Measurements from ENCODE around the gene SOD1.
A peak's percentile ranks its signal among the peaks of the same experiment; 100 is the strongest.
"Not testable (repeated sequence)": the region's sequence is repeated elsewhere in the genome, so short reads cannot be mapped to it uniquely, and the experiment has no call there.

The SOD1 gene

DNA sequence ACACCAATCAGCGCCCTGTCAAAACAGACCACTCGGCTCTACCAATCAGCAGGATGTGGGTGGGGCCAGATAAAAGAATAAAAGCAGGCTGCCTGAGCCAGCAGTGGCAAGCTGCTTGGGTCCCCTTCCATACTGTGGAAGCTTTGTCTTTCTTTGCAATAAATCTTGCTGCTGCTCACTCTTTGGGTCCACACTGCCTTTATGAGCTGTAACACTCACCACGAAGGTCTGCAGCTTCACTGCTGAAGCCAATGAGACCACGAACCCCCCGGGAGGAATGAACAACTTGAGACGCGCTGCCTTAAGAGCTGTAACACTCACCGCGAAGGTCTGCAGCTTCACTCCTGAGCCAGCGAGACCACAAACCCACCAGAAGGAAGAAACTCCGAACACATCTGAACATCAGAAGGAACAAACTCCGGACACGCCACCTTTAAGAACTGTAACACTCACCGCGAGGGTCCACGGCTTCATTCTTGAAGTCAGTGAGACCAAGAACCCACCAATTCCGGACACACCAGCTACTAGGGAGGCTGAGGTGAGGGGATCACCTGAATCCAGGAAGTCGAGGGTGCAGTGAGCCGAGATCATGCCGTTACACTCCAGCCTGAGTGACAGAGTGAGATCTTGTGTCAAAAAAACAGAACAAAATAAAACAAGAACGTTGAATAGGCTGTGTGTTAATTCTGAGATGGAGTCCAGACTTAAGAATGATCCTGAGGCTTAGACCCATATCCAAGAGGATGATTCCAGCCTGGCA is 4.5 kb upstream of the SOD1 start:
- not testable (repeated sequence) for DNase-seq (ENCODE audit: low read depth, low spot score)

DNA sequence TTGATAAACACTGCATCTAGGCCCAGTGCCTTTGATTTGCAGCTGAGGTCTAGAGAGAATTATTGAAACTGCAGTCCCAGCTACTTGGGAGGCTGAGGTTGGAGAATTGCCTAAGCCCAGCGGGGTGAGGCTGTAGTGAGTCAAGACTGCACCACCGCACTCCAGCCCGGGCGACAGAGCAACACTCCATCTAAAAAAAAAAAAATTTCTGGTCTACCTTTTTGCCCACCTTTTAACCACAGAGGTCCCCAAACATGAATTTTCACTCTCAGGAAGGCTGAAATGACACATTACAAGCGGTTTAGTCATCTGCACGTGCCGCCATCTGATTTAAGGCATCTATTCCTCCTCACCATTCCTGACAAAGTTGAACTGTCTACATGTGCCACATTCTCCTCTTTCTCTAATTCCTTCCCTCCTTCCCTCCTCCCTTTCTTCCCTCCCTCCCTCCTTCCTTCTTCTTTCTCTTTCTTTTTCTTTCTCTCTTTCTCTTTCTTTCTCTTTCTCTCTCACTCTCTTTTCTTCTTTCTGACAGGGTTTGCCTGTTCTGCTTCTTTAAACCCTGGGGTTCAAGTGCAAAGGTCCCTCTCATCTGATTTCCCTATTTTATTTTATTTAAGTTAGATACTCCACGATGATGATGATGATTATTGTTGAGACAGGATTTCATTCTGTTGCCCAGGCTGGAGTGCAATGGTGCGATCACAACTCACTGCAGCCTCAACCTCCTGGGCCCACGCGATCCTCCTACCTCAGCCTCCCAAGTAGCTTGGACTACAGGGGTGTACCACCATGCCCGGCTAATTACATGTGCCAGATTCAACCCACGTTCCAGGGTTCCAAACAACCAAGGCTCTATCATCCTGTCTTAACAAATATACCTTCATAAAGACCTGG is 3.0 kb upstream of the SOD1 start:
- DNase-seq (ENCODE audit: low read depth, low spot score): no peak

DNA sequence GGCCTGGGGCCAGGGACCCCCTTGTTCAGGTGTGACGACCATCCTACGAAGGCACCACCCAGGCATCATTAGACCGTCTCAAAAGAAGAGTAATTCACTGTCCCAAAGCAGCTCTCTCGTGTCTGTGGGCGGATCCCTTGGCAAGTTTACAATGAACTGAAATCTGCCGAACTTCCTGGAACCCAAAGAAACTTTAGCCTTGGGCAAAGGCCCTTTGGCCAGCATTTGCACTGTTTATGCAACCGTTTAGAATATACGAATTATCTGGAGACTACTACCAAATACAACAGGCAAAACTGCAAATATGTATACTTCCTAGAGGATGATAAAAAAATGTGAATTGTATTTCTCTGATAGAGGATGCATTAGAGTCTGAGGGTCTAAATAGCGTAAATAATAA is 1.4 kb upstream of the SOD1 start:
- no peak for DNase-seq (ENCODE audit: low read depth, low spot score)

DNA sequence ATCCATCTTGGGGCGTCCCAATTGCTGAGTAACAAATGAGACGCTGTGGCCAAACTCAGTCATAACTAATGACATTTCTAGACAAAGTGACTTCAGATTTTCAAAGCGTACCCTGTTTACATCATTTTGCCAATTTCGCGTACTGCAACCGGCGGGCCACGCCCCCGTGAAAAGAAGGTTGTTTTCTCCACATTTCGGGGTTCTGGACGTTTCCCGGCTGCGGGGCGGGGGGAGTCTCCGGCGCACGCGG is 282 bp upstream of the SOD1 start:
- DNase-seq (ENCODE audit: low read depth, low spot score): no peak

DNA sequence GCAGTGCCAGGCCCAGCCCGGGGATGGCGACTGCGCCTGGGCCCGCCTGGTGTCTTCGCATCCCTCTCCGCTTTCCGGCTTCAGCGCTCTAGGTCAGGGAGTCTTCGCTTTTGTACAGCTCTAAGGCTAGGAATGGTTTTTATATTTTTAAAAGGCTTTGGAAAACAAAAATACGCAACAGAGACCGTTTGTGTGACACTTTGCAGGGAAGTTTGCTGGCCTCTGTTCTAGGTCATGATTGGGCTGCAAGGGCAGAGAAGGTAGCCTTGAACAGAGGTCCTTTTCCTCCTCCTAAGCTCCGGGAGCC is 719 bp downstream of the SOD1 start:
- DNase-seq (ENCODE audit: low read depth, low spot score): peak; percentile 24

DNA sequence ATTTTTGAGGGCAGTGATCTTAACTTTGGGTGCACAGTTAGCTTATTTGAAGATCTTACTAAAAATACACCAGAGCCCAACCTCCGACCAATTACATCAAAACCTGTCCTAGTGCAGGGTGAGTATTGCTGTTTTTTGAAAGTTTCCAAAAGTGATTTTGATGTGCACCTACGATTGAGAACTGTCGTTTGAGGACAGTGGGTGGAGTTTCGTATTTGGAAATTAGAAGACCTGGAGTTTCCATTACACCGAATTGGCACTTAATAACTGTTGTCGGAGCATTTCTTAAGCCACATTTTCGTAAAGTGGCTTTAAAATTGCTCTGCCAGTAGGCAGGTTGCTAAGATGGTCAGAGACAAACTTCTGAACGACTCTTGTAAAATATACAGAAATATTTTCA is 1.1 kb downstream of the SOD1 start:
- no peak for DNase-seq (ENCODE audit: low read depth, low spot score)

DNA sequence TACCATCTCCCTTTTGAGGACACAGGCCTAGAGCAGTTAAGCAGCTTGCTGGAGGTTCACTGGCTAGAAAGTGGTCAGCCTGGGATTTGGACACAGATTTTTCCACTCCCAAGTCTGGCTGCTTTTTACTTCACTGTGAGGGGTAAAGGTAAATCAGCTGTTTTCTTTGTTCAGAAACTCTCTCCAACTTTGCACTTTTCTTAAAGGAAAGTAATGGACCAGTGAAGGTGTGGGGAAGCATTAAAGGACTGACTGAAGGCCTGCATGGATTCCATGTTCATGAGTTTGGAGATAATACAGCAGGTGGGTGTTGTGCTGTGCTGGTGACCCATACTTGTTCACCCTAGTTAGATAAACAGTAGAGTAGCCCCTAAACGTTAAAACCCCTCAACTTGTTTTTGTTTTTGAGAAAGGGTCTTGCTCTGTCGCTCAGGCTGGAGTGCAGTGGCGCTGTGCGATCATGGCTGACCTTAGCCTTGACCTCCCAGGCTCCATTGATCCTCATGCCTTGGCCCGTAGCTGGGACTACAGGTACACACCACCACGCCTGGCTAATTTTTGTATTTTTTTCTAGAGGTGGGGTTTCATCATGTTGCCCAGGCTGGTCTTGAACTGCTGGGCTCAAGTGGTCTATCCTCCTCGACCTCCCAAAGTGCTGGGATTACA is 4.2 kb downstream of the SOD1 start:
- no peak for DNase-seq (ENCODE audit: low read depth, low spot score)

DNA sequence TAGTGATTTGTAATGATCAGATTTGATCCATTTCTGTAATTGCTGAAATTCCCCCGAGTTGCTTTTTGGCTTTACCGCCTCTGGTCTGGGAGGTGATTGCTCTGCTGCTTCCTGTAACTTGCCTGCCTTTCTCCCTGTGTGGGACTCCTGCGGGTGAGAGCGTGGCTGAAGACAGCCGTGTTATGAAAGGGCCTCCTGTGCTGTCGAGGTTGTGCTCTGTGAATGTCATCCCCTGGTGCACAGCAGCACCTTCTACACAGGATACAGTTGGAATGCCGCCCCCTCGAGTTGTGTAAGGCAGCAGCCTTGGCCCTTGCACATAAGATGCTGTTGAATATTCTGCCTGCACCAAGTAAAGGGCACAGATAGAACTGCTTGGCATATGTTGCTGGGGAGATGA is 5.9 kb downstream of the SOD1 start:
- DNase-seq (ENCODE audit: low read depth, low spot score): no peak

DNA sequence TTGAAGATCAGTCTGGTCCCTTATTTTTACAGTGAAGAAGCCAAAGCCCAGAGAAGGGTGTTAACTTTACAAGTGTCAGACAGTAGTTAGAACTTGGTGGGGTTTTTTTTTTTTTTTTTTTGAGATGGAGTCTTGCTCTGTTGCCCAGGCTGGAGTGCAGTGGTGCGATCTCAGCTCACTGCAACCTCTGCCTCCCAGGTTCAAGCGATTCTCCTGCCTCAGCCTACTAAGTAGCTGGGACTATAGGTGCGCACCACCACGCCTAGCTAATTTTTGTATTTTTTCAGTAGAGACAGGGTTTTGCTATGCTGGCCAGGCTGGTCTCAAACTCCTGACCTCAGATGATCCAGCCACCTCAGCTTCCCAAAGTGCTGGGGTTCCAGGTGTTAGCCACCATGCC is 6.4 kb downstream of the SOD1 start:
- not testable (repeated sequence) for DNase-seq (ENCODE audit: low read depth, low spot score)

DNA sequence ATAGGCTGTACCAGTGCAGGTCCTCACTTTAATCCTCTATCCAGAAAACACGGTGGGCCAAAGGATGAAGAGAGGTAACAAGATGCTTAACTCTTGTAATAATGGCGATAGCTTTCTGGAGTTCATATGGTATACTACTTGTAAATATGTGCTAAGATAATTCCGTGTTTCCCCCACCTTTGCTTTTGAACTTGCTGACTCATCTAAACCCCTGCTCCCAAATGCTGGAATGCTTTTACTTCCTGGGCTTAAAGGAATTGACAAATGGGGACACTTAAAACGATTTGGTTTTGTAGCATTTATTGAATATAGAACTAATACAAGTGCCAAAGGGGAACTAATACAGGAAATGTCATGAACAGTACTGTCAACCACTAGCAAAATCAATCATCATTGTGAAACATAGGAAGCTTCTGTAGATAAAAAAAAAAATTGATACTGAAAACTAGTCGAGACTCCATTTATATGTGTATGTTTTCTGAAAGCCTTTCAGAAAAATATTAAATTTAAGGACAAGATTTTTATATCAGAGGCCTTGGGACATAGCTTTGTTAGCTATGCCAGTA is 7.0 kb downstream of the SOD1 start:
- DNase-seq (ENCODE audit: low read depth, low spot score): no peak

DNA sequence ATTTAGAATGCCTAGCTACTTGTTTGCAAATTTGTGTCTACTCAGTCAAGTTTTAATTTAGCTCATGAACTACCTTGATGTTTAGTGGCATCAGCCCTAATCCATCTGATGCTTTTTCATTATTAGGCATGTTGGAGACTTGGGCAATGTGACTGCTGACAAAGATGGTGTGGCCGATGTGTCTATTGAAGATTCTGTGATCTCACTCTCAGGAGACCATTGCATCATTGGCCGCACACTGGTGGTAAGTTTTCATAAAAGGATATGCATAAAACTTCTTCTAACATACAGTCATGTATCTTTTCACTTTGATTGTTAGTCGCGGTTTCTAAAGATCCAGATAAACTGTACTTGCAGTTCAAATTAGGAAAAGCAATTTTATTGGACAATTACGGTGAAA is 7.6 kb downstream of the SOD1 start:
- no peak for DNase-seq (ENCODE audit: low read depth, low spot score)

DNA sequence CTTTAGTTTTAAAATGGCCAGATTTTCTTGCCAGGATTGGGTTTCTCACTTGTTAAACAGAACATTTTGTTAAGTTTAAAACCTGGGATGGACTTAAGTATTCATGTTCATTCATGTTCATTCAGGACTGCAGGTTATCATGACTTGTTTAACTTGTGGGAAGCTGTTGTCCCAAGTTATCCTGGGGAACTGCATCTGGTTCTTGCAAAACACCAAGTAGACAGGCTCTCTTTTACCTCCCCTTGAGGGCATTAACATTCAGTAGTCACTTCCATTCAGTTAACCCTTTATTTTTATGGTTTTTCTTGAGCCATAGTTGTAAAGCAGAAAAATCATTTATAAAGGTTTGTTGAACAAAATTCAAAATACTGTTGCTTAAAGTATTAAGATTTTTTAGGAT is 8.1 kb downstream of the SOD1 start:
- no peak for DNase-seq (ENCODE audit: low read depth, low spot score)

DNA sequence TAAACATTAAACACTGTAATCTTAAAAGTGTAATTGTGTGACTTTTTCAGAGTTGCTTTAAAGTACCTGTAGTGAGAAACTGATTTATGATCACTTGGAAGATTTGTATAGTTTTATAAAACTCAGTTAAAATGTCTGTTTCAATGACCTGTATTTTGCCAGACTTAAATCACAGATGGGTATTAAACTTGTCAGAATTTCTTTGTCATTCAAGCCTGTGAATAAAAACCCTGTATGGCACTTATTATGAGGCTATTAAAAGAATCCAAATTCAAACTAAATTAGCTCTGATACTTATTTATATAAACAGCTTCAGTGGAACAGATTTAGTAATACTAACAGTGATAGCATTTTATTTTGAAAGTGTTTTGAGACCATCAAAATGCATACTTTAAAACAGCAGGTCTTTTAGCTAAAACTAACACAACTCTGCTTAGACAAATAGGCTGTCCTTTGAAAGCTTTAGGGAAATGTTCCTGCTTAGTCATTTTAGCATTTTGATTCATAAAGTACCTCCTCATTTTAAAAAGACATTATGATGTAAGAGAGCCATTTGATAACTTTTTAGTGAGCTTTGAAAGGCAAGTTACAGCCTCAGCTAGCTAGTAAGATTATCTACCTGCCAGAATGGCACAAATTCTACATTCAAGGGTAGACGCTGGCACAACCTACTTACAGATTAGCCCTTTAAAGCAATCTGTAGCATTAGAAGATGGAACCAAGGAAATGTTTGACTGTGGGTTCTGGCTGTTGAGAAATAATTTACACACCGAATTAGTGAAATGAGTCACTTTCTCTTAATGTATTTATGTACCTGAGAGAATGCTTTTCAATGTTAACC is 9.4 kb downstream of the SOD1 start:
- no peak for DNase-seq (ENCODE audit: low read depth, low spot score)

DNA sequence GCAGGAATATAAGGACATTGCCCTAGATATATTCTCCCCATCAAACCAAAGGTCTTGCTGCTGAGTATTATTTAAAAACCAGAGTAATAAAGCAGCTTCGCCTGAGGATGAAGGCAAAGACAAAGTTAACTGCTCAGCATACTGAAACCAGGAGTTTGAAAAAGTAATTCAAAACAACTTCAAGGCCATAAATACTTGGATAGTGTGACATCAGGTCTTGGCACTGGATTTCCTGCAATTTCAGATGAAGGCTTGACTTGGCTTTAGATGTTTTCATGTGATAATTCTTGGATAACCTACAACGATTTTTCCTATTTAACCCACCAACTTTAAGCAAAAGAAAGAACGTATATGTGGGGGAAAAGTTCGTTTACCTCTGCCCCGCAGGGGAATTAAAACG is 10.6 kb downstream of the SOD1 start:
- no peak for DNase-seq (ENCODE audit: low read depth, low spot score)

DNA sequence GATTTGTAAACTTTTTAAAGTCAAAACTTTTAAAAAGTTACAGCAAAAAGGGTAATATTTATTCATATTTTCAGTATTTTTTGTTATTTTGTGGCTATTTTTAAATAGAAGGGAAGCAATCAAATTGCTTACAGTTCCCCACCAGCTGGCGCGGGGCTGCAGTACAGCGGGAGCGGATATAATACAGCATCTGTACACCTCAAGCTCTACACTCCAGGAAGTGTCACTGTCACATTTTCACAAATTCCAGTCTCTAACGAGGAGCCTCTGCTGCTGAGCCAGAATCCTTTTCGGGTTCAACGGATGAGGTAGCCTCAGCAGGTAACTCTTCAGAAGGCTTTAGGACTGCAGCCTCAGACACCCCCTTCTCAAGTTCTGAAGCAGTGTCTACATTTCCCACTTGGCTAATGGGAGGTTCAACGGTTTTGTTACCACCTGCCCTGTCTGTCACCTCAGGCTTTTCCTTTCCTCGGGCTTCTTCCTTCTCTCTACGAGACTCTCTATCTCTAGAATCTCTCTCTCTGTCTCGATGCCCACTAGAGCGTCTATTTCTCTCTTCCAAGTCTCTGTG is 11.7 kb downstream of the SOD1 start:
- no peak for DNase-seq (ENCODE audit: low read depth, low spot score)

DNA sequence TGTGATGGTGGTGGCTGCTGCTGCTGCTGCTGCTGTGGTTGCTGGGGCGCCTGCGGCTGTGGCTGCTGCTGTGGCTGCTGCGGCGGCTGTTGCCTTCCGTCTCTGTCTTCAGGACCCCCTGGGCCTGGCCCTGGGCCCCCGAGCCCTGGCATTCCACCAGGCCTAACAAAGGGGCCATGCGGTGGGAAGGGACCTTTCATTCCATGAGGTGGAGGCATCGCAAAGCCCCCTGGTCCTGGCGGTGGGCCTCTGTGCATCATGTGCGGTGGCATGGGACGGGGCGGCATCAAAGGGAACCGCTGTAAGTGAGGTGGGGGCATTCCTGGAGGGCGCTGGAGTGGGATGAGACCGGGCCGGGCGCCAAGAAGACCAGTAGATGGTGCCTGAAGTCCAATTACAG is 12.4 kb downstream of the SOD1 start:
- peak; percentile 46 for DNase-seq (ENCODE audit: low read depth, low spot score)

DNA sequence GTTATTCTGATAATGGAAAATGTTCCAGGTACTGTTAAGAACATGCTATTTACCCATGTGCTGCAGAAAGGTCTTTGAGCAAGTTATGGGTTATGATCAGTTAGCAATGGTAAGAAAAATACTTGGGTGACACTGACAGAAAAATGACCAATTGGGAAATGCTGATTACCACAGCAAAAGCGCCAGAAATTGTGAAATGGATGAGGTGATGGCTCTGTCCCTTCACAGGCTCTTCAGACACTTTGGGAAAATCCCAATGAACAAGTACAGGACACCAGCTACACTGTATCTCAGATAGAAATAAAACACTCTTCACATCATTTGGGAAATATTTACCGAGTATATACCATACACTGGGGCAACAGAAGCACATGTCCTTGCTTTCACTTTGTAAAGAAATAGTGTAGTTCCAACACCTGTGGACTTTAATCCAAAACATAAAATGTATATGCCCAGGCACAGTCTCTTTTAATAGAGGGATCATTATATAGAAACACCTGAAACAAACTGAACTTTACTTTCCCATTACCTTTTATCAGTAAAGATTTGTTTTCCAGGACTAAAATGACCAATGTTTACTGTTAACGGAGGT is 13.9 kb downstream of the SOD1 start:
- no peak for DNase-seq (ENCODE audit: low read depth, low spot score)

DNA sequence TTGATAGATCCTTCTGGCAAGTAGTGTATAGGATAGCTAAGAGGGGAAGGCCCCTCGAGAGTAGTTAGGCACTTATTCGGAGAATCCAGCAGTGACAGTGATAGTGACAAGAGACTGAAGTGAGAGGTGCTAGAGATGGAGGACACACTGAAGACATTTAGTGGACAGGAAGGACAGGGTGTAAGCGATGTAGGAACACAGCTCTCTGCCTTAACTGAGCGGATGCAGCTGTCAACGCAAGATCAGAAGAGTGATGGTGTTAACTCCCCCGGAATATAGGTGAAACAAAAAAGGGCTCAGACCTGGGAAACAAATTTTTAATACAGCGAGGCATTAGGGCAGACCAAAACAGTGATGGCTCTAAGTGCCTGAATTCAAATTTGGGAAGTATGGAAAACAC is 15.8 kb downstream of the SOD1 start:
- DNase-seq (ENCODE audit: low read depth, low spot score): no peak

DNA sequence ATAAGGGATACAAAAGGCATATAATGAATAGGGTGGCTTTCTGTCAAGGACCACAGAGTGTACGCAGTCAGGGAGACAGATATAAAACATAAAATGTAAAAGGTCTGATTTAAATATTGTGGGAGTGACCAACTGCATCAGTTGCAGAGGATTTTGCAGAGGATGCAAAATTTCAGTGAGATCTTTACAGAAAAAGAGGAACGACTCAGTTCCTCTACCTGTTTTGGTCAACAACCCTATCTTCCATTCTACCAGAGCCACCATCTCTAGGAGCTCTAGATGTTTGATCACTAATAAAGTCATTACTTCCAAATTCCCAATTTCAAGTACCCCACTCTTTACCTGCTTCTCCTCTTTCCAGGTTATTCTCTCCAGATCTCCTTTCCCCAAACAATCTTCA is 16.5 kb downstream of the SOD1 start:
- DNase-seq (ENCODE audit: low read depth, low spot score): no peak

DNA sequence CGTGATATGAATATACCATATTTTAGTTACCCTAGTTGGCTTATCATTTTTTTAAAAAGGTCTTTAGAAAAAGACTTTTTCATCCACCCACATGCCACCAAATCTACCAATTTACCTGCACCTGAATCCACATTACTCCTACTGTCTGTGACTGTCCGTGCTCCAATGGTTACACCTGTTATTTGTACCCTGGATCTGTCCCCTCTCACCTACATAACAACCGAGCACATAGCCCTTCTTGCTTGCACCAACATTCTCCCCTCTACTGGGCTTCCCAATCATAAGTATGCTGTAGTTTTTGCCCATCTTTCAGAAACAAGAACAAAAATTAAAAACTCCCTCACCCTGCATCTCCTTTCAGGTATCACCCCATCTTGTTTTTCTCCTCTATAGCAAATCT is 17.6 kb downstream of the SOD1 start:
- no peak for DNase-seq (ENCODE audit: low read depth, low spot score)

DNA sequence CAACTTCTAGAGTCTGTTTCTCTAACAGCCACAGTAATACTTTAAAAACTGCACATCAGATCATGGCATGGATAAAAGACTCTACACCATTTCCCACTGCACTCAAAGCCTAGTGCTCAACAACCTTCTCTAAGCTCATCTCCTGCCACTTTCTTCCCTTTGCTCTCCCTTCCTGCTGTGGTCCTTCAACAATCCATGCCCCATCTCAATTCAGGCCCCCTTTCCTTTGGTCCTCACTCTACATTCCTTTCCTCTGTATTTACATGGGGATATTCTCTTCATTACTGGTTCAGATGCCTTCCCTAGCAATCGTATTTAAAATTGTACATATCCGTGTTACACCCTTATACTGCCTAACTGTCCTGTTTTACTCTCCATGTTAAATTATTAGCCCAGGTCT is 19.0 kb downstream of the SOD1 start:
- no peak for DNase-seq (ENCODE audit: low read depth, low spot score)

All from ELF-1 (cell line).